Activated T-helper 9 cell treated with anti-CD3 and anti-CD28 coated beads, Interleukin-2, amount 50 U/mL, for 16 hours (primary cell): ENCODE results near the gene VPS13D.

Experiments used
- DNase-seq: peaks from one replicate; pipeline ENCODE4 v3.0.0-alpha.2; 2020; ENCODE audit warnings: low read depth

VPS13D gene

GRCh38 chr1:12339811-12340543 is 110.1 kb downstream of the VPS13D start:
- DNase-seq: no peak

DNA sequence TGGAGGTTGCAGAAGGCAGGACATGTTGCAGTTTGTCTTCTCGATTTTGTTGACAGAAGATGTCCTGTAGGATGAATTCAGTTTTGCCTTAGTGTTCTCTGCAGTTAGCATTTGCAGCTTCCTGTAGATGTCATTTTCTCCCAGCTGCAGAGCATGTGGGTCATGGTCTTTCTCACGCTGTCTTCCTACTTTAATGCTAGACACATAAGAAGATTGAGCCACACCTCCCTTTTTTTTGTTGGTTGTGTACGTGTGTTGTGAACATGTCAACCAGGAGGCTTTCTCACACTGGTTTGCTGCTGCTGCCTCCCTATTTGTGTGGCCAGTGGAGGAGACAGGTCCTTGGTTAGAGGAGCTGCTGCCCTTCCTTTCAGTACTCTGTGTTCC is 110.7 kb downstream of the VPS13D start:
- no peak for DNase-seq

DNA sequence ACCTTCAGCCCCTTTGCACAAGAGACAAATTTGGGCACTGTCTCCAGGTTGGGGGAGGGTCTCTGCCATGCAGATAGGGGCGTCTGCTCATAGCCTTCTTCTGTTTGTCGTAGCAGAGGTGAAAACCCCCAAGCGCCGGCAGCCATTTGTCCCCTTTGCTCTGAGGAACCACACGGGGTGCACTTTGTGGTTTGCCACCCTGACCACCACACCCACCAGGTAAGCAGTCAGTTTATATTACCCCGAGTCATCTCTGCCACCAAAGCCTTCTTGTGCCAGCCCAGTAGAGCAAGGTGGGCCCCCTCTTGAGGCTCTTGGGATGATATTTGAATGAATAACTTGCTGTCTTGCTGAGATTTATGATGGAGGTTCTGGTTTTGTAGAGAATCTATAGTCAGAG is 111.8 kb downstream of the VPS13D start:
- no peak for DNase-seq

GRCh38 chr1:12342401-12343003 is 112.7 kb downstream of the VPS13D start:
- no peak for DNase-seq

DNA sequence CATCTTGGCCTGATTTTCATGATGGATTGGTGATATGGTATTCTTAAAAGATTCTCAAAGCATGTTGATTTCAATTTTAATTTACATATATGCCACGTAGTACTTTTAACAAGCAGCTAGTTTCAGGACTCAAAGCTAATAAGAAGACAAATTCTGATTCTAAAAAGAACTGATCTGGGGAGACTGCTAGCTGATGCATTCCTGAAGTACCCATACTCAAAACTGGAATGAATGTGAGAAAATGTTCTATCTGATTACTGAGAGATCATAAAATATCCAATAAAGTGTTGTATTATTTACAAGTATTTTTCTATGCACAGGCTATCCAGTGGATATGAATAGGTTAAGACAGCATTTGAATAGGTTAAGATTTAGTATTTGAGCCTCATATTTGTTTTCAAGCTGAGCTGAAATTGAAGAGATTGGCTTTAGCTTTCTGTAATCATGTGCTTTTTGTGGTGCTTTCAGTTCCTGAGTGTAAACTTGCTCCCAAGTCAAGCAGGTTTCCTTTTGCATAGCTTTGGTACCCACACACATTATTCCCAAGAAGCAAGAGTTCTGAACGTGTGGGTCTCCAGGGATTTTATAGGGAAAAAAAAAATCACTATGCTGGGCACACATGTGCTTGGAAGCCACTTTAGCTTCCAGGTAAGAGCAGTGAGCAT is 114.1 kb downstream of the VPS13D start:
- no peak for DNase-seq

DNA sequence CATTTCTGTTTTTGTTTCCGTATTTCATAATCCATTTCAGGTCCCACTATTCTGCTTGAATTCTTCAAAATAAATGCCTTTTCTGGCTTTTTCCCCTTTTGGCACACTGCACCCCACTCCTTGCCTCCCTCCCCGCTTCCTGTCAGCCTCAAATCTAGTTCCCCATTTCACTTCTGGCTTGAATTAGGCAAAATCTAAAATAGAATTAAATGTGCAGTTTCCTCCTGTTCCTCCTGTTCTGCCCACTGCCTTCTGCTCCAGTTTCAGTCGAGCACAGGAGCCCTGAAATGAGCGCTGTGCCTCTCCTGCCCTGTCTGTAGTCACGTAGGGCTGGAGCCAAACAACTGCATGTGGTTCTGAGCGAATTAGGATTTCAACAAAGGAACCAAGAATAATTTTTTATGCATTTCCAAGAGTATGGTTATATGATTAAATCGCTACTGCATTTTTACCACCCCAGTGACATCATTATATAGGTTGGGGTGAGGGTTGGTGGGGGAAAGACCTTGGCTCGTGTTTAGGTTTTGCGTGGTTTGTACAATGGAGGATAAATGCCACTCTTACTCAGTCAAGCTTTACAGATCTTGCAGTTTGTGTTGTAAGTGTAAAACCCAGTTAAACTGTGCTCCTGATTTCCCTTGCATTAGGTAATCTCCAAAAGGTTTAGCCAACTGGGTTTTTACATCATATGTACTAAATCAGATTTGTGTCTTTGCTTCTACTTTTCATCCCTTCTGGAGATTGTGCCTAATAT is 114.9 kb downstream of the VPS13D start:
- DNase-seq: no peak

- DNase-seq: no peak
These were observed 115.8 kb downstream of the VPS13D start for GRCh38 chr1:12345350-12346217.

- no peak for DNase-seq
These were observed 116.8 kb downstream of the VPS13D start for GRCh38 chr1:12346483-12347151.

- no peak for DNase-seq
These were observed 118.3 kb downstream of the VPS13D start for GRCh38 chr1:12348113-12348512.

GRCh38 chr1:12353981-12354380 is 124.2 kb downstream of the VPS13D start:
- DNase-seq: no peak

- DNase-seq: no peak
These were observed 126.4 kb downstream of the VPS13D start for GRCh38 chr1:12356004-12356890.

GRCh38 chr1:12358499-12358898 is 128.7 kb downstream of the VPS13D start:
- no peak for DNase-seq

GRCh38 chr1:12359359-12360133 is 129.7 kb downstream of the VPS13D start:
- no peak for DNase-seq

DNA sequence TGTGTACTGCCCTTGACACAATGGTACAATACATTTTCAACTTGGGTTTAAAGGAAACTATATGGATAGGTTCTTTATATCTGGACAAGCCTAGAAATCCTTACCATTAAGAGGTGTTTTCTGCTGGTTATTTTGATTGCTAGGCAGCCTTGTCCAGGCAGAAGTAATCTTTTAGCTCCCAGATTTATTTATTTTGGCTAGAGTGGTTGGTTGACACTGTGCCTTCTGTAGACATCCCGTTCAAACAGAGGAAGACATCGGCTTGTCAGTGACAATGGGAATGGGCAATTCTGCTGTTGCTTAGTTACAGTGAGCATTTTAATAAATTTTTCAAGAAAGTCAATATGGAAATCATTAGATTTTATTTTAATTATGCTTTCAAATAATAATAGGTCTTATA is 138.8 kb downstream of the VPS13D start:
- DNase-seq: no peak

DNA sequence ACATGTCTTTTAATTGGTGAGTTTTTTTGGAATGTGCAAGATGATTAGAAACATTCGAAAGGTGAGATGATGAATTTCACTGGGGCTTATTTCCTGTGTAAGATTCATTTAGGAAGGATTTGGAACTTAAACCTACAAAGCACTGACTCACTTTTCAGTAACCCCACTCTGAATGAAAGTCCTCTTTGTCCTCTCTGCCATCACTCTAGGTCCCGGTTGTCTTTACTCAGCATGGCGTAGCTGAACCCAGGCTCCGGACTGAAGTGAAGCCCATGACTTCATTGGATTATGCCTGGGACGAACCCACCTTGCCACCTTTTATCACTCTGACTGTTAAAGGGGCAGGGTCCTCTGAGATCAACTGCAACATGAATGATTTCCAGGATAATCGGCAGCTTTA is 139.4 kb downstream of the VPS13D start:
- DNase-seq: no peak

- DNase-seq: no peak
These were observed 140.6 kb downstream of the VPS13D start for GRCh38 chr1:12370333-12370975.

DNA sequence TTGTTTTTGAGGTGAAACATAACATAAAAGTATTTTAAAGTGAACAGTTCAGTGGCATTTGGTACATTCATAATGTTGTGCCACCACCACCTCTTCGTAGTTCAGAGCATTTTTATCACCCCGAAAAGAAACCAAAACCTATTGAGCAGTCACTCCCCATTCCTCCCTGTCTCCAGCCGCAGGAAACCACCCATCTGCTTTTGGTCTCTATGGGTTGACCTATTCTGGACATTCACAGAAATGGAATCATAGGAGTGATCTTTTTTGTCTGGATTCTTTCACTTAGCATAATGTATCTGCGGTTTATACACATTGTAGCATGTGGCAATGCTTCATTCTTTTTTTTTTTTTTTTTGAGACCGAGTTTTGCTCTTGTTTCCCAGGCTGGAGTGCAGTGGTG is 141.2 kb downstream of the VPS13D start:
- no peak for DNase-seq

- DNase-seq: no peak
These were observed 142.3 kb downstream of the VPS13D start for GRCh38 chr1:12372180-12372579.

- DNase-seq: no peak
These were observed 142.9 kb downstream of the VPS13D start for GRCh38 chr1:12372761-12373160.
